Osteocyte (in vitro differentiated cells): ENCODE measurements around the gene AMIGO3. TPM values are rescaled to one million over a fixed set of nuclear protein-coding genes. Genes with fewer than 3 reads are reported as not detected.

ENCODE experiments used
- DNase-seq: peaks from one replicate; pipeline ENCODE4 v3.0.0; 2021; ENCODE audit warnings: mixed read lengths; ENCODE audit not compliant: unreplicated experiment; ENCODE audit errors: extremely low spot score
- H3K27ac Mint-ChIP-seq: one replicate; pipeline ENCODE4 v1.8.0; 2021; ENCODE audit warnings: mild to moderate bottlenecking, mixed read lengths; ENCODE audit not compliant: unreplicated experiment
- H3K27me3 Mint-ChIP-seq: one replicate; pipeline ENCODE4 v1.8.0; 2021; ENCODE audit warnings: mixed read lengths; ENCODE audit not compliant: unreplicated experiment
- H3K36me3 Mint-ChIP-seq: one replicate; pipeline ENCODE4 v1.8.0; 2021; ENCODE audit warnings: mixed read lengths; ENCODE audit not compliant: unreplicated experiment
- H3K4me1 Mint-ChIP-seq: one replicate; pipeline ENCODE4 v1.8.0; 2021; ENCODE audit warnings: mixed read lengths; ENCODE audit not compliant: unreplicated experiment
- H3K4me3 Mint-ChIP-seq: one replicate; pipeline ENCODE4 v1.8.0; 2021; ENCODE audit warnings: mild to moderate bottlenecking, moderate library complexity, mixed read lengths; ENCODE audit not compliant: unreplicated experiment
- H3K9me3 Mint-ChIP-seq: one replicate; pipeline ENCODE4 v1.8.0; 2021; ENCODE audit warnings: mixed read lengths; ENCODE audit not compliant: unreplicated experiment
- CTCF ChIP-seq: fragments of 200-600 bp; sonication (generic); IDR thresholded peaks from 2 replicates; pipeline ENCODE4 v1.5.0; 2021; ENCODE audit warnings: antibody characterized with exemption, mild to moderate bottlenecking, moderate library complexity
- total RNA-seq: library from RNA; stranded (reverse); gene quantifications from 2 replicates; pipeline ENCODE4 v1.2.1, GENCODE V29; 2021

Gene AMIGO3
- total RNA-seq, 1 donor from 2014 or later, result not detected

- peaks cover 29% of the 10 kb centered on the region for H3K4me1 Mint-ChIP-seq
- H3K27me3 Mint-ChIP-seq, result no peaks in the 10 kb centered on the region
- peak overlapping the region; percentile 87 for H3K4me3 Mint-ChIP-seq
- no peaks in the 10 kb centered on the region for H3K9me3 Mint-ChIP-seq
- no peak for DNase-seq
- peak overlapping the region; percentile 96 for H3K27ac Mint-ChIP-seq
- H3K36me3 Mint-ChIP-seq, result peaks cover 12% of the 10 kb centered on the region
- TF ChIP-seq CTCF, result no peak
These were observed 2.7 kb upstream of the AMIGO3 start for GRCh38 chr3:49721896-49722781.

- no peak for TF ChIP-seq CTCF
- Mint-ChIP-seq H3K27ac (no peak overlapping the region), H3K4me3 (no peak overlapping the region), H3K4me1 (peaks cover 29% of the 10 kb centered on the region), H3K9me3 (no peaks in the 10 kb centered on the region), H3K36me3 (peaks cover 11% of the 10 kb centered on the region), H3K27me3 (no peaks in the 10 kb centered on the region)
- no peak for DNase-seq
These were observed 2.1 kb upstream of the AMIGO3 start for GRCh38 chr3:49721596-49721895.

DNA sequence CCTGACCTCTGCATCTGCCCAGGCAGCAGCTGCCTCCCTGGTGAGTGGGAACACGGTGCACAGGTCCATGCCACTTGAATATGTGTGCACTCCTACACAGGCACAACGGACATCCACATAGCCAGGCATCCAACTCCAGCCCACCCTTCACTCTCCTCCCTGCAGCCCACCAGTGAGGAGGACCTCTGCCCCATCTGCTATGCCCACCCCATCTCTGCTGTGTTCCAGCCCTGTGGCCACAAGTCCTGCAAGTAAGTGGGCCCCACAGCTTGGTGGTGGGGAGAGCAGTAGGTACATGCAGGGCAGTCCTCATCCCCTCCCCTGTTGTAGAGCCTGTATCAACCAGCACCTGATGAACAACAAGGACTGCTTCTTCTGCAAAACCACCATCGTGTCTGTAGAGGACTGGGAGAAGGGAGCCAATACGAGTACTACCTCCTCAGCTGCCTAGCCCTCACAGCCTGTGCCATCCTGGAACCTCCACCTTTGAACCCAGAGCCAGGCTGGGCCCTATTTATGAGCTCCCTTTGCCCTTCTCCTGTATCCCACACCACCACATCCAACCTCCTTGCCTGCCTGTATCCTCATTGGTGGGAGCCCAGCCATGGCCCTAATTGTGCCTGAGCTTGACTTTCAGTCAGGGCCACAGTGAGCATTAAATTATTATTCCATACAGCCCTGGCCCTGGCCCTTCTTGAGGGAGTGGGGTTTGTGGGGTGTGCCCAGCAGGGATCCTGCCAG lies 1.5 kb upstream of the AMIGO3 start:
- Mint-ChIP-seq H3K27ac (peak overlapping the region; percentile 90), H3K27me3 (no peaks in the 10 kb centered on the region), H3K36me3 (peaks cover 11% of the 10 kb centered on the region), H3K4me3 (no peak overlapping the region), H3K4me1 (peaks cover 29% of the 10 kb centered on the region), H3K9me3 (no peaks in the 10 kb centered on the region)
- DNase-seq, result no peak
- TF ChIP-seq CTCF, result no peak

- no peaks in the 10 kb centered on the region for H3K9me3 Mint-ChIP-seq
- no peak for TF ChIP-seq CTCF
- H3K36me3 Mint-ChIP-seq, result peaks cover 6% of the 10 kb centered on the region
- H3K27me3 Mint-ChIP-seq, result no peaks in the 10 kb centered on the region
- no peak overlapping the region for H3K27ac Mint-ChIP-seq
- H3K4me3 Mint-ChIP-seq, result peak overlapping the region; percentile 79
- H3K4me1 Mint-ChIP-seq, result peaks cover 21% of the 10 kb centered on the region
- no peak for DNase-seq
These were observed 648 bp downstream of the AMIGO3 start for GRCh38 chr3:49718858-49719213.
